GM21390 (cell line): Measurements from ENCODE around the gene BIN2.
"Not testable (repeated sequence)": the region's sequence is repeated elsewhere in the genome, so short reads cannot be mapped to it uniquely, and the experiment has no call there.

Experiments used
- ATAC-seq: cut with Tn5 transposase; IDR thresholded peaks from one replicate; pipeline ENCODE4 v1.9.1; 2021; ENCODE audit not compliant: unreplicated experiment

Gene BIN2

GRCh38 chr12:51346581-51346980 is 22.6 kb upstream of the BIN2 start, which contains the start of gene CELA1:
Gene CELA1 (minus strand): TSS chr12:51346679. CDS start chr12:51346638, 41 bp downstream.
- no peak for ATAC-seq

- ATAC-seq: no peak
These were observed 21.7 kb upstream of the BIN2 start for GRCh38 chr12:51345681-51346080.

- ATAC-seq: no peak
These were observed 19.2 kb upstream of the BIN2 start for GRCh38 chr12:51343201-51343600.

GRCh38 chr12:51342416-51342815 is 18.4 kb upstream of the BIN2 start:
- no peak for ATAC-seq

GRCh38 chr12:51341251-51342007 is 17.5 kb upstream of the BIN2 start:
- ATAC-seq: no peak

GRCh38 chr12:51339750-51340149 is 15.8 kb upstream of the BIN2 start:
- no peak for ATAC-seq

- ATAC-seq: not testable (repeated sequence)
These were observed 13.4 kb upstream of the BIN2 start for GRCh38 chr12:51337336-51337735.

- ATAC-seq: no peak
These were observed 12.0 kb upstream of the BIN2 start for GRCh38 chr12:51335931-51336330.

- ATAC-seq: no peak
These were observed 10.8 kb upstream of the BIN2 start for GRCh38 chr12:51334764-51335163.

- no peak for ATAC-seq
These were observed 9.6 kb upstream of the BIN2 start for GRCh38 chr12:51333536-51333935.

GRCh38 chr12:51330186-51330585 is 6.2 kb upstream of the BIN2 start:
- ATAC-seq: no peak

- ATAC-seq: no peak
These were observed 5.8 kb upstream of the BIN2 start for GRCh38 chr12:51329742-51330141.

GRCh38 chr12:51328587-51328986 is 4.6 kb upstream of the BIN2 start:
- ATAC-seq: no peak

- peak; percentile 53 for ATAC-seq
These were observed 2.9 kb upstream of the BIN2 start for GRCh38 chr12:51326698-51327439.

GRCh38 chr12:51324953-51325352 is 979 bp upstream of the BIN2 start:
- ATAC-seq: no peak

- no peak for ATAC-seq
These were observed 535 bp downstream of the BIN2 start for GRCh38 chr12:51323317-51323960.

- no peak for ATAC-seq
These were observed 1.5 kb downstream of the BIN2 start for GRCh38 chr12:51322452-51322851.

- no peak for ATAC-seq
These were observed 2.1 kb downstream of the BIN2 start for GRCh38 chr12:51321882-51322281.

- no peak for ATAC-seq
These were observed 3.2 kb downstream of the BIN2 start for GRCh38 chr12:51320695-51321320.

GRCh38 chr12:51320311-51320694 is 3.7 kb downstream of the BIN2 start:
- ATAC-seq: no peak

GRCh38 chr12:51318846-51319599 is 5.0 kb downstream of the BIN2 start:
- ATAC-seq: peak; percentile 38
